Thyroid gland (tissue), 4 donors: ENCODE measurements around the gene MACF1.
"Not testable (repeated sequence)": the region's sequence is repeated elsewhere in the genome, so short reads cannot be mapped to it uniquely, and the experiment has no call there.

Experiments
- CTCF ChIP-seq, 6 experiments: fragments of 200-600 bp in 3 of 6; fragments of 450-650 bp in 3 of 6; sonication (generic) in 3 of 6; IDR thresholded peaks; one replicate each; pipeline ENCODE4 v1.5.1; 2016 to 2019; ENCODE audit warnings: antibody characterized with exemption in 6 of 6, mild to moderate bottlenecking in 2 of 6, inconsistent platforms in 1 of 6, moderate library complexity in 1 of 6
- POLR2A ChIP-seq, 2 donors: fragments of 450-650 bp; IDR thresholded peaks; one replicate each; pipeline ENCODE4 v1.6.1; 2017; ENCODE audit warnings: antibody characterized with exemption in 2 of 2, mild to moderate bottlenecking in 2 of 2, moderate library complexity in 1 of 2

GRCh38 chr1:39450041-39450440, 245.5 kb downstream of the MACF1 start:
- not testable (repeated sequence) for TF ChIP-seq CTCF, POLR2A (IDR thresholded peaks at IDR 0.05)
